GM18861 (cell line): ENCODE results near the gene MYO9A.

Experiments used
- ATAC-seq: cut with Tn5 transposase; IDR thresholded peaks from one replicate; pipeline ENCODE4 v1.9.1; 2021; ENCODE audit not compliant: unreplicated experiment

MYO9A gene

DNA sequence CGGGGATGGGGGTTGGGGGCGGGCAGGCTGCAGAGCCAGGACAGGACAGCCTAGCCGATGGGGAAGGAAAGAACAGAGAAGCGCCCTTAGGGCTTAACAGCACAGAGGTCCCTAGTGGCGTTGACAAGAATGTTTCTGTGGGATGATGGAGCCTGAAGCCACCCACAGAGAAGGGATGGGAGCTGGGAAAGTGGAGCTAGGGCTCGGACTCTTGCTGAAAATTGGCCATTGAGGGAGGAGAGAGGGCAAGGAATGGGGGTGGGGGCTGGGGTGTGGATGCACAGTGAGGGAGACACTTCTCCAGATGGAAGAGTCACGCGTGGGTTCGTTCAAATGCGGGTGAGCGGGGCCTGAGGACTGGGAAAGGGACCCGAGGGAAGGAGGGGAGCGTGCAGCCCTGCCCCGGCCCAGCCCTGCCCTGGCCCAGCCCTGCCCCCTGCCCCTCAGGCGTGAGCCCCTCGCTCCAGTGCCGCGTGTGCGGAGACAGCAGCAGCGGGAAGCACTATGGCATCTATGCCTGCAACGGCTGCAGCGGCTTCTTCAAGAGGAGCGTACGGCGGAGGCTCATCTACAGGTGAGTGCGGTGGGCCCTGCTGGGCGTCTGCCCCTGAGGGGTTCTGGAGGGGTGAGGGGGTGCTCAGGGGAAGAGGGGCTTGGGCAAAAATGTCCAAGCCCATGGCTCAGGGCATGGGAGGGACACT is 306.8 kb downstream of the MYO9A start:
- no peak for ATAC-seq

DNA sequence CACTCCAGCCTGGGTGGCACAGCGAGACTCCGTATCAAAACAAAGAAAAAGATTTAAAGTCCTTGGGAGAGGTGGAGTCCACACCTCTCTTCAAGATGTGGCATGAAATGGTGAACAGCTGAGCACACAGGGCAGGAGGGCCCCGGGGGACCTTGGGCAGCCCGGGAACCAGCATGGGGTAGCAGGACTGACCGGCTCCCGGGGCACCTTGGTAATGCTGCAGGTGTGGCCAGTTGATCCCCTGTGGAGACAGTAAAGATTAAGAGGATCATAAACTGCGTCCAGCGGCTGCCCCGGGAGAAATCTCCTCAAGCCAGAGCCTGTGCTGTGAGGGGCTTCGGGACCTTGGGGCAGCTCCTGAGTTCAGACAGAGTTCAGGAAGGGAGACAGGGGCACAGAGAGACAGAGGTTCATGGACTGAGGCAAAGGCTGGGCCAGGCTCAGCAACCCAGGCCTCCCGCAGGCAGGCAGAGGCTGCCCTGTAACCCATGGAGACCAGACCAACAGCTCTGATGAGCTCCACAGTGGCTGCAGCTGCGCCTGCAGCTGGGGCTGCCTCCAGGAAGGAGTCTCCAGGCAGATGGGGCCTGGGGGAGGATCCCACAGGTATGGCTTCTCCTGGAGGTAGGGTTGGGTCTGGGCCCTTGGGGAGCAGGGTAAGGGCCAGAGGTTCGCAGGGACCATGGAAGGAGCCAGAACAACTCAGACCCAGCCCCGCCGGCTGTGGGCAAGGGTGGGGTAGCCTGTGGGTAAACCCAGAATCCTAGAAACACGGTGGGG is 307.5 kb downstream of the MYO9A start, which contains the start of gene NR2E3:
Gene NR2E3 (plus strand): TSS at position 299 of the 780 bp plus-strand sequence. CDS start 190 bp downstream, at position 489.
- ATAC-seq, result no peak

DNA sequence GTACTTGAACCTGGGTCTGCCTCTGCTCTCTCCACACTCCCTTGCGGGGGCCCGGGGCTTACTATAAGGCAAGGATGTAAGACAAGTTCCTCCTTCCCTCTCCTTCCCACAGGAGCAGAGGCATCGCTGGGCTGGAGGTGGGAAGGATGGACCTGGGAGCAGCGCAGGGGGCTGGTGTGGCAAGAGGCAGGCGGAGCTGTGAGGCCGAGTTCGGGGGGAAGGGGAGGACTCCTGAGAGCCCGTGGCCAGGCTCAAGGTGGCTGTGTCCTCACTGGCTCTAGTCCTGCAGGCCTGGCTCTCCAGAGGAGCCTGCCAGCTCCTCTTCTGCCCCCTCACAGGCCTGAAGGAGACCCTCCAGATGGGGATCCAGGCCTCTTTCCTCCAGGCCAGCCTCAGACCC is 308.6 kb downstream of the MYO9A start:
- no peak for ATAC-seq

DNA sequence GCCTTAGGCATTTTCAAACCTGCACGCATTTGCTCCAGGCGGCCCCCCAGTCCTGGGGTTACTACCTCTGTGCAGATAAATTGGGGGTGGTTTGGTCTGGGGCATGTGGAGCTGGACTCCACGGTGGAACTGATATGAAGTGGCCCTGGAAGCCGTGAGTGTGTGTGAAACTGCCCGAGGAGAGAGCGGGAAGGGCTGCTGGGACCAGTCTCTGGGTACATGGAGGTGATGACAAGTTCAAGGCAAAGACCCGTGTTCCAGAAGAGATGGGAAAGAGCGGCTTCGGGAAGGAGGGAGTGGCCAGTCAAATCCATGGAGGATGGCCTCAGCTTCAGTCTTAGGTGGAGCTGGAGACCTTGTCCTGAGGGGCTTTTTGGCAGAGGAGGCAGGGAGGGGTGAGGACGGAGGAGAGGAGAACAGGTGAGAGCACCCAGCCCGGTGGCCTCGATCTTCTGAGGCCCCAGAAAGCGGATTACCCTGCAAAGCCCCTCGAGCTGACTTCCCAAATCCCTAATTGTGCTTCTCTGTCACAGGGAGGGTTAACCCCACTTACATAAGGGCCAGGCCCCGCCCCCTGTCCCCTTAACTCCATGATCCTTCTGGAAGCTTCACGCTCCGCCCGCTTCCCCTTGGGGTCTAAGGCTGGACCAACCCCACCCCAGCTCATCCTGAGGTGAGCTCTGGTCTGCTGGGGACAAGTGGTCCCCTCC is 309.5 kb downstream of the MYO9A start:
- no peak for ATAC-seq

DNA sequence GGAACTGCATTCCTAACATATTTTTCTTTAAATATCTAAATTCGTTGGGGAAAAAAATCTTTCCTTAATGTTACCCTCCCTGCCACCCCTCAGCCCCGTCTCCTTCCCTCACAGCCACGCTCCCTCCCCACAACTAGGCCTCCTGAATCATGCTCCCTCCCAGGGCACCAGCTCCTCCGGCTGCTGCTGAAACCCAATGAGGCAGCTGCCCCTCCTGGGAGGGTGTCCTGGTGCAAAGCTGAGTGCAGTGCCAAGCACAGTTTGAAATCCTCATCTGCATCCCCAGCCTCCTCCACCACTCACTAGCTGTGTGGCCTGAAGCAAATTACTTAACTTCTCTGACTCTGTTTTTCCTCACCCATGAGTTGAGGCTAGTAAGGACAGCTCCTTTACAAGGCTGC is 310.3 kb downstream of the MYO9A start:
- no peak for ATAC-seq

DNA sequence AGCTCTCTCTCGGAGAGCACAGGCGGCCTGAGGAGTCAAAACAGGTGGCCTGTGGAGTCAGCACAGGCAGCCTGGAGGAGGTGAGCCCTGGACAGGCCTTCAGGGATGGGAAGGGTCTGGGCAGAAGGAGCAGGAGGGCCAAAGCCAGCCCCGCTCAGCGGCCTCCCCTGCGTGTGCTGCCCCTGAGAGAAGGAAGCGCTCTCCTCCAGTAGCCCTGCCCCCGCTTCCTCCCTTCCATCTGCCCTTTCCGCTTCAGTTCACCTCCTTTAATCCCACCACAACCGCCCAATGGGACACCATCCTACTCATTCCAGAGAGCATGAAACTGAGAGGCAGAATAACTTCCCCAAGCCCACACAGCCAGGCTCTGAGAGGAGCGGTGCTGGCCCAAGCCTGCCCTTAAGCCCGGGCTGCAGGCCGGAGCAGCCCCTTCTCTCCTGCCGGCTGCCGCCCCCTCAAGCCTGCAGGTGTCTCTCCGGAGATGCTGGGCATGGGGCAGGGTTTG is 310.8 kb downstream of the MYO9A start:
- ATAC-seq, result no peak

DNA sequence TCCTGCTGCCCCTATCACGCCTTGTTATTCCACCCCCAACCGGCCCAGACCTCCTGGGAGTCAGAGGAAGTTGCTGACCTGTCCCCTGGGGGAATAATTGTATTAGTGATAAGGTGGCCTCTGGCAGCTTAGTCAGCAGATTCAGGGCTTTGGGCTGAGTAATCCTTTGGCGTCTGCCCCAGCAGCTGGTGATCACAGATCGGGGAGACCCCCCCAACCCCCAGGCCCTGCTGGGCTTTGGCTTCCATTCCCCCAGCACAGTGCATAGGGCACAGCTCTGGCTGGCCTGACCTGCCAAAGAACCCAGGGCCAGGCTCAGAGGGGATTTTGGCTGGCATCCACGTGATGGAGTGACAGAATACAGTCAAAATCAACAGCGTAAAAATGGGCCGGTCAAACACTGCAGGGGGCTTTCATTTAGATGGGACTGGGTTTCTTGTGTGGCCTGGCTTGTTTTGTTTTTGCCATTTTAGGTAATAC is 311.5 kb downstream of the MYO9A start:
- no peak for ATAC-seq

DNA sequence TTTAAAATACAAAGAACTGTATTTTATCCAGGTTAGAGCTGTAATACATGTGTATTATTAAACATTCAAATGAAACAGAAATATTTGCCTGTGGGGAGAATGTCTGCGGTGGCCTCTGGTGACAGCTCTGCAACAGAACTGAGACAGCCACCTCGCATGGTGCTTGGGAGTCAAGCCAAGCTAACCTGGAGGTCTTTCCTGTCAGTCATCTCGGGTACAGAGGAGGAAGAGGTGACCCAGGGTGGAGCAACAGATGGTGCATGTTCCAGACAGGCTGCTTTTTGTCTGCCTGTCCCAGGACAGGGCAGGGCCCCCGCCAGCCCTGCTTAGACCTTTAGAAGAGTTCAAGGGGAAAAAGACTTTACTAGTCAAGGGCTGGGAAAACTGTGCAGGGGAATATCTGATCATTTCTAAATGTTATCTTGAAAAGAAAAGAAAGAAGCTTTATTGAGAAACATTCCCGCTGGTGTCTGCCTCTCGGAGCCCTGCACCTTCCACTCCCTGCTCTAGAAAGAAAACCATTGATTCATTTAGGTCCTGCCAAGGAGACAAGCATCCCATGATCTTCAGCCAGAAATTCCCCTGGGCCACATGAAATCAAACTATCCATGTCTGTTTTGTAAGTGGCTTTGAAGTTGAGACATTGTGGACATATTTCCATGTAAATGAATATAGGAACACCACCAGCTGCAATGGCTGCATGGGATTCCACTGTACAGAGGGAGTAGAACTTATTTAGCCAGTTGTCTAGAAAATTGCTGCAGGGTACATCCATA is 313.1 kb downstream of the MYO9A start:
- no peak for ATAC-seq

DNA sequence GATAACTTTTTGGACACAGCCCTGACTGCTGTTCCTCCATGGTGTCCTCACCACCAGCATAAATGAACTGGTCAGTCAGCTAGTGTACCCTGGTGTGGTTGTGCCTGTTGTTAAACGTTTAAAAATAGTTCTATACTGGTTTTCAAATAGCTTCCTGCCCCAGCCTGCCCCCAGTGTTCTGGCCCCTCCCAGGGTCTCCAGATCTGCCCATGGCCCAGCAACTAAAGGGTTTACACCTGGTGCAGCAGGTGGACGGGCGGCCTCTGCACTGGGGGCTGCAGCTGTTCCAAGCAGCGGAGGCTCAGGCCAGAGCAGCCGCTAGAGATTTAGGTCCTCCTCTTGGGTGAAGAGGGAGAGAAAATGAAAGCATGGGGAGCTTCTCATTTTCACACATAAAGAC is 313.7 kb downstream of the MYO9A start:
- no peak for ATAC-seq

DNA sequence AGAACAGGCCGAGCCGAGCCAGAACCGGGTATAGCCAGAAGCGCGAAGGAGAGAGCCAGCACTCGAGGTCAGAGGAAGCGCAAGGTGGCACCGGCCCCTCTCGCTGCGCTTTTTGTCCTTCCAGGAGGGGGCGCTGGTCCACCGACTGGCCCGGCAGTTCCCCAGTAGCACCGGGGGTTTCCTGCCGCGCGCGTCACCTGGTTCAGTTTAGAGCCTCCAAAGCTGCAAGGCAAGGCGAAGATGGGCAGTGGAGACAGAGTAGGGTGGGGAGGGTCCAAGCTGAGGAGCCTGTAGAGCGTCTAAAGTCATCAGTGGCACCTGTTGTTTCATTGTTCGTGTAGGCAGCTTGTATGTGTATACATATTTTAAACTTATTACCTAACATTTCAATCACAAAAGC is 315.2 kb downstream of the MYO9A start:
- ATAC-seq, result no peak

DNA sequence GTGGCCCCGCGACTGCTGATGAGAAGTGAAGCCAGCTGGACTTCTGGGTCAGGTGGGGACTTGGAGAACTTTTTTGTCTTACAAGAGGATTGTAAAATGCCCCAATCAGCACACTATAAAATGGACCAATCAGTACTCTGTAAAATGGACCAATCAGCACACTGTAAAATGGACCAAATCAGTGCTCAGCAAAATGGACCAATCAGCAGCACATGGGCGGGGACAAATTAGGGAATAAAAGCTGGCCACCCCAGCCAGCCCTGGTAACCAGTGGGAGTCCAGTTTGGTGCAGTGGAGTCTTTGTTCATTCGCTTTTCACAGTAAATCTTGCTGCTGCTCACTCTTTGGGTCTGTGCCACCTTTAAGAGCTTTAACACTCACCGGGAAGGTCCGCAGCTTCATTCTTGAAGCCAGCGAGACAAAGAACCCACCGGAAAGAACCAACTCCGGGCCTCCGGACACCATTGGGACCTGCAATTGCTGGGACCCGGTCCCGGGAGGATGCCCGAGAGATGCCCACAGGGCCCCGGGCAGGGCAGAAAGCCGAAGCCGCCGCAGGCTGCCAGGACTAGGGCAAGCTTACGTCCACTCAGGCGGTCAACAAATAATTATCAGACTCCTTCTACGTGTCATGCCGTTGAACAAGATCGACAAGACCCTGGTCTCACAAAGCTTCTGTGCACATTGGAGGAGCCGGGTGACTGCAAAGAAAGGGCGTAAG is 315.9 kb downstream of the MYO9A start:
- no peak for ATAC-seq

DNA sequence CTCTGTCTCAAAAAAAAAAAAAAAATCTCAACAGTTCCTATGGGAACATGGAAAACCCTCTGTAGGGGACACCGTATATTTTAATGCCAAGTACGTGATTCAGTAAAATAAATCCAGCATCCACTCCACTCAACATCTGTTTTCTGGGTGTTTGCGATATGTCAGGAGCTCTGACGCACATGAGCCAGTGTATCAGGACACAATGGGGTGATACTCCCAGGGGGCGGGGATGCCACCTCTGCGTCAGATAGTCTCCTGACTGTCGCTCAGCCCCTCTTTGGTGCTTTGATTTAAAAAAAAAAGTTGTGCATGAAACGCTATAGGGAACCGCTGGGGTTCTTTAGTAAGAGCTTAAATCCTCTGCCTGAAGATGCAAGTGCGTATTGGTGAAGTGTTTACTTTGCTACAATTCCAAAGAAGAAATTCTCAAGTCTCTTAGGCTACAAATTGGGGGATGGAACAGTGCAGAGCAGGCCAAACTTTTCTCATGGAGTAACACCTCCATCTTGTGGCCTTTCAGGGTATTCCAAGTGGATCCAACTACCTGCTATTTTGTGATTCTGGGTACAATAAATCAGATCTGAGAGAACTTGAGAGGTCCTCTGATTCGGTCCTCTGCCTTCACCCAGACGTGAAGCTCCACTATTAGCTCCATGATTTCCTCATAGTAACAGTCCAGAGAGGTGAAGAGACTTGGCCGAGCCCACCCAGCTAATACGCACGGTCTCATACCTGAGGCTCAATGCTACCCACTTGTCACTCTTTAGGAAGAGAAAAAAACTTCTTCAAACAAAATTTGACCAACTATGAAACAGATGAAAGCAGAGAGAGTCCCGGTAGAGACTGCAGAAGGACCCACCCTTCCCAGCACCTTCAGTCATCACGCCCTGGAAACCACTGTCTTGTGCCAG is 316.9 kb downstream of the MYO9A start:
- ATAC-seq, result no peak

DNA sequence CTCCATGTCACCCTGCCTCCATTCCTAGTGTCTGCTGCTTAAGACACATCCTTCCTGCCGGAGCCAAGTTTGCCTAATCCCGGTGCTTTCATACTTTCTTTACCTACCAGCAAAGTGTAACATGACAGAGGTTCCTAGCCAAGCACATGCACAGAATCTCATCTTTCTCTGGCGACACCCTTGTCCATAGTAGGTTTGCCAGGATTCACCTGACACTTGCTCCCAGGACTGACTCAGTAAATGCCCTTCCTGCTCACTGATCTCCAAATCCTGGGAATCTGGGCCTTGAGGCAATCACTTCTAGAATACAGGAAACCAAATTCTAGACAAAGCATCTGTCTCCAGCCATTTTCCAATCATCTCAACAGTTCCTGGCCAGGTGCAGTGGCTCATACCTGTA is 317.8 kb downstream of the MYO9A start:
- ATAC-seq, result no peak

DNA sequence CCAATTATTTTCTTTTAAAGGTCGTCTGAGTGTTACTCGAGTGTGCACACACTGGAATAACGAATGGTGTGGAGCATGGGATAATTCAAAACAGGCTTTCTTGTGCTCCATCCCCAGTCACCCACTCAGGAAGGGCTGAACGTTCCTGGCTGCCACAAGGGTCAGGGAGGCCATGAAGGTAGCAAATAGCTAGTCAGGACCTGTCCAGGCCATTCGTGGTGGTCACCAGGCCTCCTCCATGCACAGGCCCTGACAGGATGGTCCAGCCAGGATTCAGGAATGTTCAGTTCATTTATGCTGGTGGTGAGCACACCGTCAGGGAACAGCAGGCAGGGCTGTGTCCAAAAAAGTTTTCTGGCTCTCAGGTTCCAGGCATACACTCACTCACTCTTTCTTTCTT is 319.3 kb downstream of the MYO9A start:
- no peak for ATAC-seq

DNA sequence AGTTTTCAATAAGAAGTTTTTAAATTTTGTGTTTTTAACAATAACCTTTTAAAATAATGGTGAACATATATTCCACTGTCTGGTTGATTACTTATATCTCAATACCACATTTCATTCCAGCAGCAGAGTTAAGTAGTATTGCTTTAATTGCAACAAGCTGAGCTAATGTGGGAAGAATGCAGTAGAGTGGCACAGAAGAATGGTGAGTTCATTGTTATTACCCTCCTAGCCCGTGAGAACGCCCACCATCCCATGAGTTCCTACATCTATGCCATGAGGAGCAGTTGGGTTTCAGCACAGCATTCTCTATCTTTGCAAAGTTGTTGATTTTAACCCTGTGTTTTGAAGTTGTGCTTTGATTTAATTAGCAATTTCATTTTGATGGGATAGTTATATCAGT is 325.4 kb downstream of the MYO9A start:
- ATAC-seq, result no peak

DNA sequence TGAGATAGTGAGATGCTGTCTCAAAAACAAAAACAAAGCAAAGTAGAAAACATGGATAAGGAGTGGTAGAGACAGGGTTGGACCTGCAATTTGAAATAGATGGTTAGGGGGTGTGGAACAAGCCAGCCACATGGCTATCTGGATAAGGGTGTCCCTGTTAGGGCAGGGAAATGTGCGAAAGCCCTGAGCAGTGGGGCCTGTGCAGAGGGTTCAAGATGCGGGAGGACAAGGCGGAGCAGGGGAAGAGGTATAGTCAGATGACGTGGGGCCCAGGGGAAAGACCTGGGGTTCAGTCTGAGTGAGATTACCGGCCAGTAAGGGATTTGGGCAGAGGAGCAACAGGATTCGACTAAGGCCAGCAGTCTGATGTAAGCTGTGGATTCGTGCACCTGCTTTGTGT is 326.0 kb downstream of the MYO9A start:
- no peak for ATAC-seq

DNA sequence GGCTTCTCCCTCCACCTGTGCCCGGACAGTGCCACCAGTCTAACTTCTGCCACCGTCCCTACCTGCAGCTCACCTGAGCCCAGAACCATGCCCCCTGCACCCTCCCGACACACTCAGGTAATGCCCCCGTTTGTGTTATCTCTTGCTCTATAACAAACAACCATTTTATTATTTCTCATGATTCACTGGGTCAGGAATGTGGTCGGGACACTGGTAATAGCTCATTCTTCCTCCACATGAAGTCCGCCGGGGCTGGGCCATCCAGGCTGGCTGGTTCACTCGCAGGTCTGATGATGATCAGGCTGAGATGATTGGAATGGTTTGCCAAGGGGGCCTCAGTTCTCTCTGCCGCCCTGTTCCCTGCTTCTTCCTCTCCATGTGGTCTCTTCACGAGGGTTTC is 327.9 kb downstream of the MYO9A start:
- no peak for ATAC-seq

DNA sequence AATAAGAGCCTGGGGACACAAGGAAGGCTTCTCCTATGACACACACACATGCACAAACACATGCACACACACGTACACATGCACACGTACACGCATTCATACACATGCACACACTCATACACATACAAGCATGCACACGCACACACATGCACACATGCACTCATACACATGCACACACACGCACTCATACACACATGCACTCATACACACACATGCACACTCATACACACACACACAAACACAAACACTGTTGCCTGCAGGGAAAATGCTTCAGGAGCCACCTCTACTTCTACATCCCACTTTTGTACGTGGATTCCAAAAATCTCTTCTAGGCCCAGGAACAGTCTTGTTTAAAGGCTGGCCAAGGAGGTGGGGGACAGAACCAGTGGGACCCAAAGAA is 328.3 kb downstream of the MYO9A start:
- ATAC-seq, result no peak
